Adipocyte (in vitro differentiated cells): Measurements from ENCODE around the gene HSD11B2.

Experiments
- DNase-seq: peaks from one replicate; pipeline ENCODE4 v3.0.0-alpha.2; 2015; ENCODE audit warnings: low read depth
- H3K27me3 ChIP-seq: replicated peaks from 2 replicates; pipeline ENCODE4 v1.7.0; 2013; ENCODE audit warnings: mild to moderate bottlenecking, low read length, moderate library complexity; ENCODE audit not compliant: control insufficient read depth, insufficient read depth
- H3K36me3 ChIP-seq: 2 replicates; pipeline ENCODE4 v1.7.0; 2013; ENCODE audit warnings: low read length, mild to moderate bottlenecking, moderate library complexity; ENCODE audit not compliant: control insufficient read depth, insufficient read depth, severe bottlenecking
- H3K4me1 ChIP-seq: 2 replicates; pipeline ENCODE4 v1.7.0; 2013; ENCODE audit warnings: mild to moderate bottlenecking, low read length, moderate library complexity; ENCODE audit not compliant: control insufficient read depth, insufficient read depth
- H3K4me3 ChIP-seq: 2 replicates; pipeline ENCODE4 v1.7.0; 2013; ENCODE audit warnings: mild to moderate bottlenecking, low read length, moderate library complexity
- H3K9ac ChIP-seq: 2 replicates; pipeline ENCODE4 v1.7.0; 2013; ENCODE audit warnings: mild to moderate bottlenecking, low read length, moderate library complexity
- H3K9me3 ChIP-seq: 2 replicates; pipeline ENCODE4 v1.7.0; 2013; ENCODE audit warnings: mild to moderate bottlenecking, low read length, moderate library complexity; ENCODE audit not compliant: control insufficient read depth

Gene HSD11B2

DNA sequence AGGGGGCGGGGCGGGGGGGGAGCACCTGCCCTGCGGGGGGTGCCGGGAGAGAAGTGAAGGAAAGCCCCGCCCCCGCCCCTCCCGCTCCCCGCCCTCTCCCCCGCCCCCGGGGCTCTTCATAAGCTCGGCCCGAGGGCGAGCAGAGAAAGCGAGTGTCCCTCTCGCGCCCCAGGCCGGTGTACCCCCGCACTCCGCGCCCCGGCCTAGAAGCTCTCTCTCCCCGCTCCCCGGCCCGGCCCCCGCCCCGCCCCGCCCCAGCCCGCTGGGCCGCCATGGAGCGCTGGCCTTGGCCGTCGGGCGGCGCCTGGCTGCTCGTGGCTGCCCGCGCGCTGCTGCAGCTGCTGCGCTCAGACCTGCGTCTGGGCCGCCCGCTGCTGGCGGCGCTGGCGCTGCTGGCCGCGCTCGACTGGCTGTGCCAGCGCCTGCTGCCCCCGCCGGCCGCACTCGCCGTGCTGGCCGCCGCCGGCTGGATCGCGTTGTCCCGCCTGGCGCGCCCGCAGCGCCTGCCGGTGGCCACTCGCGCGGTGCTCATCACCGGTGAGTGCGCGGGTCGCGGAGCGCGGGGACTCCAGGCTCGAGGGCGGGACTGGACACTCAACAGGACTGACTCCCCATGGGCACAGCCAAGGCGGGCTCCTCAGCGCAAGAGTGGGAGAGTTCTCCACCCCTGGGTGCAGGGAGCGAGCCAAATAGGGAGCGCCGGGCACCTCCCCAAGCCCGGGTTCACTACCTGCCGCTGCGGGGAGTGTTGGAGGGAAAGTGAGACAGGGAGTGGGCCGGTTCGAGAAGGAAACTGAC lies at the start of gene HSD11B2:
Gene HSD11B2, plus strand, starts transcription at position 145 of the 798 bp plus-strand sequence. Its CDS starts 128 bp downstream, at position 273.
- no peak within 1 kb of the TSS for H3K9ac ChIP-seq
- peaks cover 17% of the 10 kb centered on the region for H3K27me3 ChIP-seq
- H3K9me3 ChIP-seq, result no peaks in the 10 kb centered on the region
- H3K4me1 ChIP-seq, result peaks cover 9% of the 10 kb centered on the region
- peak within 1 kb of the TSS; percentile 70 for H3K4me3 ChIP-seq
- H3K36me3 ChIP-seq, result peaks cover 4% of the 10 kb centered on the region
- DNase-seq, result peak; percentile 82

- DNase-seq, result no peak
- no peaks in the 10 kb centered on the region for H3K9me3 ChIP-seq
- H3K4me3 ChIP-seq, result no peak overlapping the region
- H3K27me3 ChIP-seq, result peaks cover 11% of the 10 kb centered on the region
- H3K4me1 ChIP-seq, result peaks cover 9% of the 10 kb centered on the region
- H3K9ac ChIP-seq, result no peak overlapping the region
- no peaks in the 10 kb centered on the region for H3K36me3 ChIP-seq
Measured at GRCh38 chr16:67383284-67383683, 47.6 kb upstream of the HSD11B2 start.

GRCh38 chr16:67384778-67385510 lies 46.0 kb upstream of the HSD11B2 start:
- DNase-seq, result peak; percentile 47
- Histone ChIP-seq H3K9ac (no peak overlapping the region), H3K4me3 (no peak overlapping the region), H3K4me1 (no peaks in the 10 kb centered on the region), H3K27me3 (peaks cover 11% of the 10 kb centered on the region), H3K36me3 (no peaks in the 10 kb centered on the region), H3K9me3 (no peaks in the 10 kb centered on the region)

DNA sequence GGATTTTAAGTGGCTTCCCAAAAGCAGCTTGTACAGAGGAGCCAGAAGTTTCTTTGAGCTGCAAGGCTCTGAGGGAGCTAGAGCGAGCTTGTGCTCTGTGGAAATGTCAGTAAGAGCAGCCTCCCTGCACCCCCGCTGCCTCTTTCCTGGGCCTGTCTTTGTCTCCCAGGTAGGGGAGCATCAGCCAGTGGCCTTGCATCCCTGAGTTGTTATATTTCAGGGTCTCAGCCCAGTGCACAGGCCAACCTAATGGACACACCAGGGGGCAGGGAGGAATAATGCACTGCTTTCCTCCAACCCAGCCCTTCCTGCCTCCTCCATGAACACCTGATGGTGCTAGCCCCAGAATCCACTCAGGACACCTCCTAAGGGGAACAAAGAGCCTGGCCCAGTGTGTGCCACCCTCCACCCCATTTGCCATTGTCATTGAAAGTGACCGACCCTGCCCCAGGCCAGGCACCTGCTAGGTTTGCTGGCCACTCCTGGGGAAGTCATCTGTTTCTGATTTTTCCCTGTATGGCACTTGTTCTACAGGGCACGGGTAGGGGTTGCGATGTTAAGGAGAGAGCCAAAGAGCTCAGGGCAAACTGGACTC lies 44.0 kb upstream of the HSD11B2 start:
- no peak for DNase-seq
- Histone ChIP-seq H3K9ac (no peak overlapping the region), H3K4me3 (no peak overlapping the region), H3K9me3 (no peaks in the 10 kb centered on the region), H3K36me3 (no peaks in the 10 kb centered on the region), H3K27me3 (peaks cover 11% of the 10 kb centered on the region), H3K4me1 (no peaks in the 10 kb centered on the region)

GRCh38 chr16:67387479-67388079 lies 43.3 kb upstream of the HSD11B2 start:
- no peaks in the 10 kb centered on the region for H3K4me1 ChIP-seq
- no peak for DNase-seq
- peaks cover 11% of the 10 kb centered on the region for H3K27me3 ChIP-seq
- no peak overlapping the region for H3K9ac ChIP-seq
- H3K4me3 ChIP-seq, result no peak overlapping the region
- H3K9me3 ChIP-seq, result no peaks in the 10 kb centered on the region
- H3K36me3 ChIP-seq, result no peaks in the 10 kb centered on the region

- Histone ChIP-seq H3K9ac (no peak overlapping the region), H3K4me1 (peaks cover 5% of the 10 kb centered on the region), H3K4me3 (no peak overlapping the region), H3K9me3 (no peaks in the 10 kb centered on the region), H3K36me3 (no peaks in the 10 kb centered on the region), H3K27me3 (peaks cover 11% of the 10 kb centered on the region)
- no peak for DNase-seq
Measured at GRCh38 chr16:67388191-67388590, 42.7 kb upstream of the HSD11B2 start.

DNA sequence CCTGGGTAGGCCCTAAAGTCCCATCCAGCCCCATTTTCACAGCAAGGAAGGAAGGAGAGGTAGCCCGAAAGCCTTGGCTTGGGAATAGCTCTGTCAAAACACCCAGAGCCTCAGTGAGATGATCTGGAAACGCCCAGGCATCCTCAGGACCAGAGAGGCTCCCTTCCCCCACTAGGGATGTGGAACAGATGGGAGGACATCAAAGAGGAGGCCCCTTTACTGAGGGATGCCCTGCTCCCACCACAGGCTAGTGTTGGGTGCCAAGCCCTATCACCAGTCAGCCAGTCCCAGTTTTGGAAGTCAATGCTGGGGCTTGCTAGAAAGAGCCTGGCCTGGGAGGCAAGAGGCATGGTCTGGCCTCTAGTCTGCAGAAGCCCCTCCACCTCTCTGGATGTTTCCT lies 42.3 kb upstream of the HSD11B2 start:
- Histone ChIP-seq H3K36me3 (no peaks in the 10 kb centered on the region), H3K9ac (no peak overlapping the region), H3K4me3 (no peak overlapping the region), H3K27me3 (peaks cover 11% of the 10 kb centered on the region), H3K9me3 (no peaks in the 10 kb centered on the region), H3K4me1 (peaks cover 6% of the 10 kb centered on the region)
- no peak for DNase-seq

DNA sequence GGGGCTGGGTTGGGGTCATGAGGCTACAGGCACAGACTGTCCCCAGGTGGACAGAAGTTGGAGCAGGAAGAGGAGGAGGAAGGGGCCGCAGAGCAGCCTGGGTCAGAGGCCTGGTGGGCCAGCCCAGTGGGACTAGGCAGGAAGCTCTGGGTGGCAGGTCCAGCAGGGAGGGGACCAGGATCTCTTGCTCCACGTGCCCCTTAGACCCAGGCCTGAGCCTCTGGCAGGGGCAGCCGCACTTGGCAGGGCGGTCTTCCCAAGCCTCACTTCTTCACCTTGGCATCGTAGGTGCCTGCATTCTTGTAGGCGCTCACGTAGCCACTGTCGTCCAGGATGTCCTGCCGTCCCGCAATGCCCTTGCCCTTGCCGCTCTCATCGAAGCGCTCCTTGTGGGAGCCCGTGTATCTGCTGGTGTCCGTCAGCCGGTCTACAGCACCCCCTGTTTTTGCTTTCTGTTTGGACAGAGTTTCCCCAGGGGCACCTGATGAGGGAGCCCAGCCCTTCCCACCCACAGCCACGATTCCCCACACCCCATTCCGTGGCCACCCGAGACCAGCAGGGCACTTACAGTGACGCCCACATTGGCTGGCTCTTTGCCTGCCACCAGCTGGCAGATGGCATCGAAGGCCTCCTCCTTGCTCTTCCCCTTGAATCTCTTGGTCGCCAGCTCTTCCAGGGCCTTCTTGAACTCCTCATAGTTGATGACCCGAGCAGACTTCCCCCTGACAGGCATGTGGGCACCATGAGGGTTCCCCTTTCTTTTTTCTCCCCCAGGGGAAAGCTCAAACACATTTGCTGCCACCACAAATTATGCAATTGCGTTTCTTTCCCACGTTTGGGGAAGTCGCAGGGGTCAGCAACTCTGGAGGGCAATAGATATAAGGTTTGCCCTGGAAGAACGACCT lies 40.8 kb upstream of the HSD11B2 start:
- H3K9ac ChIP-seq, result no peak overlapping the region
- no peaks in the 10 kb centered on the region for H3K36me3 ChIP-seq
- H3K4me3 ChIP-seq, result no peak overlapping the region
- peaks cover 9% of the 10 kb centered on the region for H3K27me3 ChIP-seq
- peaks cover 12% of the 10 kb centered on the region for H3K4me1 ChIP-seq
- H3K9me3 ChIP-seq, result no peaks in the 10 kb centered on the region
- no peak for DNase-seq

DNA sequence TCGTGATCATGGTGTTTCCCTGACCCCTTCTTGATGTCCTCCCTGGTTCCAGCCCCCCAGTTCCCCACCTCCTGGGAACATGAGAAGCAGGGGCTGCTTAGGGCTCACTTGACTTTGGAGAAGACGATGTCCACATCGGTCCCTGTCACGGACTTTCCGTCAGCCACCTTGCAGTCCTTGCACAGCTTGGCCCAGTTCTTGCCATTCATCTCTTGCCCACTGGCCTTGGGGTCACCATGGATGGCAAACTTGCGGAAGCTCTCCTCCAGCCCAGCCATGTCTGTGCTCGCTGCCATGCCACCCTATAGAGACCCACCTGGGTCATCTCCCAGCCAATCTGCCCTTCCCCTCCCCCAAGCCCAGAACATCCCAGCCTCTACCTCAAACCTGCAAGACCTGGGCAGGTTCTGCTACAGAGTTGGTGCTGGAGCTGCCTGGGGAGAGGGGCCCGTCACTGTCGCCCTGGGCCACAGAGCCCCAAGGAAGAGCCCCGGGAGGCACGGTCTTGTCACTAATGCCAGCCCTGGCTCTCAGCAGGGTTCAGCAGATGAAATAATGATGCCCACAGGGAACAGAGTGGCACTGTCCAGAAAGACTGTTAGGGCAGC lies 40.0 kb upstream of the HSD11B2 start:
- peaks cover 14% of the 10 kb centered on the region for H3K4me1 ChIP-seq
- no peak for DNase-seq
- no peaks in the 10 kb centered on the region for H3K36me3 ChIP-seq
- H3K4me3 ChIP-seq, result no peak overlapping the region
- peaks cover 1% of the 10 kb centered on the region for H3K27me3 ChIP-seq
- H3K9me3 ChIP-seq, result no peaks in the 10 kb centered on the region
- no peak overlapping the region for H3K9ac ChIP-seq
